Measurements from ENCODE around the gene TPTE.
"Not testable (repeated sequence)": the region's sequence is repeated elsewhere in the genome, so short reads cannot be mapped to it uniquely, and the experiment has no call there.

GRCh38 chr21:10521835-10522500 is 585 bp downstream of the TPTE start:
- not testable (repeated sequence) for TF ChIP-seq CTCF (IDR thresholded peaks at IDR 0.05); ZFX (IDR thresholded peaks at IDR 0.05; ENCODE audit: borderline replicate concordance)
